GM23338 (cell line): Measurements from ENCODE around the gene LRMDA. TPM values are rescaled to one million over a fixed set of nuclear protein-coding genes. Genes with fewer than 3 reads are reported as not detected.

ENCODE experiments used
- ATAC-seq: fragments of 200-7000 bp; cut with Tn5 transposase; 3 replicates; pipeline ENCODE4 v1.9.1; 2020
- DNase-seq: peaks from one replicate; pipeline ENCODE4 v3.0.0-alpha.2; 2015; ENCODE audit warnings: low spot score
- H2AFZ ChIP-seq: fragments of 200-600 bp; sonication (generic); 2 replicates; pipeline ENCODE4 v1.8.0; 2016; ENCODE audit warnings: antibody characterized with exemption, mild to moderate bottlenecking, moderate library complexity
- H3F3A ChIP-seq: fragments of 200-600 bp; sonication (generic); replicated peaks from 2 replicates; pipeline ENCODE4 v1.8.0; 2017; ENCODE audit warnings: antibody characterized with exemption, mixed run types, low read depth
- H3K27ac ChIP-seq: fragments of 200-600 bp; sonication (generic); 2 replicates; pipeline ENCODE4 v1.6.1; 2016; ENCODE audit warnings: low read depth
- H3K27me3 ChIP-seq: fragments of 200-600 bp; sonication (generic); 2 replicates; pipeline ENCODE4 v1.8.0; 2016; ENCODE audit warnings: mild to moderate bottlenecking, mixed run types, moderate library complexity; ENCODE audit not compliant: insufficient read depth
- H3K36me3 ChIP-seq: fragments of 200-600 bp; sonication (generic); 2 replicates; pipeline ENCODE4 v1.8.0; 2016; ENCODE audit warnings: mild to moderate bottlenecking; ENCODE audit not compliant: insufficient read depth
- H3K4me1 ChIP-seq: fragments of 200-600 bp; sonication (generic); 2 replicates; pipeline ENCODE4 v1.8.0; 2016; ENCODE audit warnings: mild to moderate bottlenecking, moderate library complexity; ENCODE audit not compliant: insufficient read depth
- H3K4me2 ChIP-seq: fragments of 200-600 bp; sonication (generic); 2 replicates; pipeline ENCODE4 v1.7.1; 2017; ENCODE audit warnings: mixed run types
- H3K4me3 ChIP-seq: fragments of 200-600 bp; sonication (generic); 2 replicates; pipeline ENCODE4 v1.6.1; 2016; ENCODE audit warnings: mixed run types
- H3K79me2 ChIP-seq: fragments of 200-600 bp; sonication (generic); replicated peaks from 2 replicates; pipeline ENCODE4 v1.8.0; 2017; ENCODE audit warnings: mild to moderate bottlenecking; ENCODE audit not compliant: insufficient read depth
- H3K9me2 ChIP-seq: fragments of 200-600 bp; sonication (generic); 2 replicates; pipeline ENCODE4 v1.8.0; 2017; ENCODE audit not compliant: insufficient read depth
- H4K20me1 ChIP-seq: fragments of 200-600 bp; sonication (generic); replicated peaks from 2 replicates; pipeline ENCODE4 v1.8.0; 2017; ENCODE audit warnings: mild to moderate bottlenecking; ENCODE audit not compliant: insufficient read depth
- H3K27ac Mint-ChIP-seq: 2 replicates; pipeline ENCODE4 v1.8.0; 2020; ENCODE audit warnings: inconsistent platforms, mild to moderate bottlenecking, moderate library complexity, mixed read lengths
- H3K27me3 Mint-ChIP-seq: 3 replicates; pipeline ENCODE4 v1.8.0; 2022; ENCODE audit warnings: low read depth, mild to moderate bottlenecking, moderate library complexity, mixed read lengths, inconsistent platforms; ENCODE audit not compliant: insufficient read depth, poor library complexity
- H3K36me3 Mint-ChIP-seq: 3 replicates; pipeline ENCODE4 v1.8.0; 2021; ENCODE audit warnings: low read depth, mild to moderate bottlenecking, inconsistent platforms, moderate library complexity, mixed read lengths
- H3K4me1 Mint-ChIP-seq: 3 replicates; pipeline ENCODE4 v1.8.0; 2020; ENCODE audit warnings: mild to moderate bottlenecking, inconsistent platforms, mixed read lengths
- H3K4me3 Mint-ChIP-seq: 3 replicates; pipeline ENCODE4 v1.8.0; 2021; ENCODE audit warnings: moderate library complexity, mild to moderate bottlenecking, inconsistent platforms, mixed read lengths
- H3K9me3 Mint-ChIP-seq: 3 replicates; pipeline ENCODE4 v1.8.0; 2020; ENCODE audit warnings: moderate library complexity, mild to moderate bottlenecking, inconsistent platforms, mixed read lengths
- CREB1 ChIP-seq: fragments of 250-450 bp; sonication (Bioruptor Pico); IDR thresholded peaks from 2 replicates; pipeline ENCODE4 v1.5.0; 2020; ENCODE audit warnings: low read depth, mild to moderate bottlenecking, moderate library complexity
- EZH2 ChIP-seq: fragments of 200-600 bp; sonication (generic); IDR thresholded peaks from one replicate; pipeline ENCODE4 v1.8.0; 2017; ENCODE audit warnings: antibody characterized with exemption, mild to moderate bottlenecking, low read depth; ENCODE audit not compliant: unreplicated experiment
- JUNB ChIP-seq: IDR thresholded peaks from one replicate; pipeline ENCODE4 v1.6.1; 2016; ENCODE audit warnings: antibody characterized with exemption; ENCODE audit not compliant: unreplicated experiment
- NANOG ChIP-seq: IDR thresholded peaks from 2 replicates; pipeline ENCODE4 v1.6.1; 2016; ENCODE audit warnings: antibody characterized with exemption, borderline replicate concordance
- POLR2AphosphoS5 ChIP-seq: IDR thresholded peaks from 2 replicates; pipeline ENCODE4 v1.6.1; 2016; ENCODE audit warnings: antibody characterized with exemption, low read depth
- REST ChIP-seq: IDR thresholded peaks from one replicate; pipeline ENCODE4 v1.6.1; 2018; ENCODE audit warnings: antibody characterized with exemption; ENCODE audit not compliant: unreplicated experiment
- STAT1 ChIP-seq: IDR thresholded peaks from one replicate; pipeline ENCODE4 v1.6.1; 2016; ENCODE audit warnings: antibody characterized with exemption; ENCODE audit not compliant: unreplicated experiment
- ZNF114 ChIP-seq: fragments of 250-450 bp; sonication (Bioruptor Pico); IDR thresholded peaks from 2 replicates; pipeline ENCODE4 v1.5.0; 2020; ENCODE audit warnings: mild to moderate bottlenecking, moderate library complexity
- ZNF331 ChIP-seq: fragments of 250-450 bp; sonication (Bioruptor Pico); IDR thresholded peaks from 2 replicates; pipeline ENCODE4 v1.5.0; 2020; ENCODE audit warnings: low read depth, mild to moderate bottlenecking, moderate library complexity
- polyA plus RNA-seq: library from polyadenylated mRNA; unstranded; fragments of >200 nt; fragmentation: Nextera tagmentation; extraction: Ambion mirVana; gene quantifications from 2 replicates; pipeline ENCODE4 v1.2.1, GENCODE V29; 2016
- total RNA-seq: library from RNA; depleted of rRNA; stranded (reverse); fragments of >200 nt; shearing (Covaris generic); gene quantifications from 2 replicates; pipeline ENCODE4 v1.2.3, GENCODE V29; 2014
- TF ChIP-seq, protein P1 (sequence below), 2 experiments: fragments of 200-600 bp in 1 of 2; sonication (generic) in 1 of 2; conservative IDR thresholded peaks; 2 replicates each; pipeline versions ENCODE4 v1.5.1 to v1.6.1; 2016 to 2017; ENCODE audit warnings: antibody characterized with exemption in 2 of 2, low read depth in 2 of 2, mild to moderate bottlenecking in 2 of 2, moderate library complexity in 1 of 2

LRMDA gene
- total and polyA plus RNA-seq, 2 experiments from 2014 or later: 0.90 to 1.8 TPM

- peaks cover 39% of the 10 kb centered on the region for H3K9me3 Mint-ChIP-seq
These were observed 153.9 kb downstream of the LRMDA start for GRCh38 chr10:75585294-75585693.

GRCh38 chr10:75586814-75587213 is 155.4 kb downstream of the LRMDA start:
- Histone ChIP-seq H3K79me2 (no peaks in the 10 kb centered on the region), H3K27me3 (no peaks in the 10 kb centered on the region), H3K9me2 (no peaks in the 10 kb centered on the region), H4K20me1 (no peaks in the 10 kb centered on the region), H3K4me1 (no peaks in the 10 kb centered on the region), H3K27ac (no peak overlapping the region), H3K4me3 (no peak overlapping the region), H3F3A (no peaks in the 10 kb centered on the region), H3K36me3 (peaks cover 6% of the 10 kb centered on the region; the same call in 1 of the 2 replicates), H3K4me2 (no peak overlapping the region), H2AFZ (no peak overlapping the region)
- Mint-ChIP-seq H3K27ac (no peak overlapping the region), H3K4me3 (no peak overlapping the region), H3K9me3 (peaks cover 26% of the 10 kb centered on the region), H3K4me1 (no peaks in the 10 kb centered on the region; the same call in 2 of the 3 replicates), H3K27me3 (peaks cover 4% of the 10 kb centered on the region), H3K36me3 (peaks cover 18% of the 10 kb centered on the region)
- DNase-seq (no peak), ATAC-seq (no peak)
- TF ChIP-seq EZH2: no peak
- TF ChIP-seq JUNB: no peak
- no peak for TF ChIP-seq NANOG
- TF ChIP-seq ZNF331 (CRISPR knock-in tag): no peak
- TF ChIP-seq CREB1 (CRISPR knock-in tag): no peak
- no peak for TF ChIP-seq STAT1
- no peak for TF ChIP-seq POLR2AphosphoS5
- TF ChIP-seq, protein P1, sequence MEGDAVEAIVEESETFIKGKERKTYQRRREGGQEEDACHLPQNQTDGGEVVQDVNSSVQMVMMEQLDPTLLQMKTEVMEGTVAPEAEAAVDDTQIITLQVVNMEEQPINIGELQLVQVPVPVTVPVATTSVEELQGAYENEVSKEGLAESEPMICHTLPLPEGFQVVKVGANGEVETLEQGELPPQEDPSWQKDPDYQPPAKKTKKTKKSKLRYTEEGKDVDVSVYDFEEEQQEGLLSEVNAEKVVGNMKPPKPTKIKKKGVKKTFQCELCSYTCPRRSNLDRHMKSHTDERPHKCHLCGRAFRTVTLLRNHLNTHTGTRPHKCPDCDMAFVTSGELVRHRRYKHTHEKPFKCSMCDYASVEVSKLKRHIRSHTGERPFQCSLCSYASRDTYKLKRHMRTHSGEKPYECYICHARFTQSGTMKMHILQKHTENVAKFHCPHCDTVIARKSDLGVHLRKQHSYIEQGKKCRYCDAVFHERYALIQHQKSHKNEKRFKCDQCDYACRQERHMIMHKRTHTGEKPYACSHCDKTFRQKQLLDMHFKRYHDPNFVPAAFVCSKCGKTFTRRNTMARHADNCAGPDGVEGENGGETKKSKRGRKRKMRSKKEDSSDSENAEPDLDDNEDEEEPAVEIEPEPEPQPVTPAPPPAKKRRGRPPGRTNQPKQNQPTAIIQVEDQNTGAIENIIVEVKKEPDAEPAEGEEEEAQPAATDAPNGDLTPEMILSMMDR (conservative IDR thresholded peaks at IDR 0.05; ENCODE audit: low read depth in 2 of 2): no peak

More at GRCh38 chr10:75585294-75585693, 153.9 kb downstream of the LRMDA start:
- H2AFZ ChIP-seq: no peak overlapping the region
- Mint-ChIP-seq H3K27me3 (peaks cover 4% of the 10 kb centered on the region), H3K4me1 (no peaks in the 10 kb centered on the region), H3K4me3 (no peak overlapping the region), H3K36me3 (peaks cover 31% of the 10 kb centered on the region), H3K27ac (no peak overlapping the region)
- H3K4me1 ChIP-seq: no peaks in the 10 kb centered on the region
- H3K4me2 ChIP-seq: no peak overlapping the region
- no peaks in the 10 kb centered on the region for H4K20me1 ChIP-seq
- H3K27ac ChIP-seq: no peak overlapping the region
- no peaks in the 10 kb centered on the region for H3K79me2 ChIP-seq
- ATAC-seq (no peak), DNase-seq (no peak)
- H3K9me2 ChIP-seq: no peaks in the 10 kb centered on the region
- peaks cover 6% of the 10 kb centered on the region; the same call in 1 of the 2 replicates for H3K36me3 ChIP-seq
- TF ChIP-seq, protein P1 (conservative IDR thresholded peaks at IDR 0.05; ENCODE audit: low read depth in 2 of 2): no peak
- no peak for TF ChIP-seq NANOG
- TF ChIP-seq EZH2: no peak
- TF ChIP-seq POLR2AphosphoS5: no peak
- no peak for TF ChIP-seq JUNB
- no peak for TF ChIP-seq REST
- TF ChIP-seq ZNF114: no peak
- H3K4me3 ChIP-seq: no peak overlapping the region
- no peaks in the 10 kb centered on the region for H3K27me3 ChIP-seq
- no peaks in the 10 kb centered on the region for H3F3A ChIP-seq
